Coronary artery (tissue), 2 donors: Measurements from ENCODE around the gene PSMA3.
A peak's percentile ranks its signal among the peaks of the same experiment; 100 is the strongest.

Source experiments
- DNase-seq: peaks from one replicate; pipeline ENCODE4 v3.0.0-alpha.2; 2017; ENCODE audit warnings: low spot score
- H3K27ac ChIP-seq, 2 donors: fragments of 200-600 bp; sonication (generic); one replicate each; pipeline ENCODE4 v1.5.1; 2016 to 2019
- H3K4me3 ChIP-seq: fragments of 200-600 bp; sonication (generic); 2 replicates; pipeline ENCODE4 v1.5.1; 2016; ENCODE audit warnings: mild to moderate bottlenecking, moderate library complexity
- TF ChIP-seq, protein P1 (sequence below): fragments of 200-600 bp; sonication (generic); IDR thresholded peaks from one replicate; pipeline ENCODE4 v1.5.1; 2019; ENCODE audit warnings: antibody characterized with exemption

Gene PSMA3

DNA sequence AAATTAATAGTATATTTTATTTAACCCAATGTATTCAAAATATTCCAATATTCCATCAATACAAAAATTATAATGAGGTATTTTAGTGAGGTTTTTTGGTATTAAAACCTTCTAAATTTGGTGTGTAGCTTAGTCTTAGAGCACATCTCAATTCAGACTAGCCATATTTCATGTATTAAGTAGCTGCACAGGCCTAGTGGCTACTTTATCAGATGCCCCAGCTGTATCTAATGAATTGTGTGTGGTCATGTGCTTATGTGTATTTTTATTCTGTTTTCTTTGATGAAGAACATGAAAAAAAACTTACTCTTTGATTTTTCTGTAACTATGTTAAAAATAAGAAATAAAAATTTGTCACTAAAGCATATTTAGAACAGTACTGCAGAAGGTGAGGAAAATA is 31.5 kb upstream of the PSMA3 start:
- no peak overlapping the region for H3K4me3 ChIP-seq
- DNase-seq, result no peak
- H3K27ac ChIP-seq, result no peak overlapping the region
- TF ChIP-seq, protein P1, sequence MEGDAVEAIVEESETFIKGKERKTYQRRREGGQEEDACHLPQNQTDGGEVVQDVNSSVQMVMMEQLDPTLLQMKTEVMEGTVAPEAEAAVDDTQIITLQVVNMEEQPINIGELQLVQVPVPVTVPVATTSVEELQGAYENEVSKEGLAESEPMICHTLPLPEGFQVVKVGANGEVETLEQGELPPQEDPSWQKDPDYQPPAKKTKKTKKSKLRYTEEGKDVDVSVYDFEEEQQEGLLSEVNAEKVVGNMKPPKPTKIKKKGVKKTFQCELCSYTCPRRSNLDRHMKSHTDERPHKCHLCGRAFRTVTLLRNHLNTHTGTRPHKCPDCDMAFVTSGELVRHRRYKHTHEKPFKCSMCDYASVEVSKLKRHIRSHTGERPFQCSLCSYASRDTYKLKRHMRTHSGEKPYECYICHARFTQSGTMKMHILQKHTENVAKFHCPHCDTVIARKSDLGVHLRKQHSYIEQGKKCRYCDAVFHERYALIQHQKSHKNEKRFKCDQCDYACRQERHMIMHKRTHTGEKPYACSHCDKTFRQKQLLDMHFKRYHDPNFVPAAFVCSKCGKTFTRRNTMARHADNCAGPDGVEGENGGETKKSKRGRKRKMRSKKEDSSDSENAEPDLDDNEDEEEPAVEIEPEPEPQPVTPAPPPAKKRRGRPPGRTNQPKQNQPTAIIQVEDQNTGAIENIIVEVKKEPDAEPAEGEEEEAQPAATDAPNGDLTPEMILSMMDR, result no peak

DNA sequence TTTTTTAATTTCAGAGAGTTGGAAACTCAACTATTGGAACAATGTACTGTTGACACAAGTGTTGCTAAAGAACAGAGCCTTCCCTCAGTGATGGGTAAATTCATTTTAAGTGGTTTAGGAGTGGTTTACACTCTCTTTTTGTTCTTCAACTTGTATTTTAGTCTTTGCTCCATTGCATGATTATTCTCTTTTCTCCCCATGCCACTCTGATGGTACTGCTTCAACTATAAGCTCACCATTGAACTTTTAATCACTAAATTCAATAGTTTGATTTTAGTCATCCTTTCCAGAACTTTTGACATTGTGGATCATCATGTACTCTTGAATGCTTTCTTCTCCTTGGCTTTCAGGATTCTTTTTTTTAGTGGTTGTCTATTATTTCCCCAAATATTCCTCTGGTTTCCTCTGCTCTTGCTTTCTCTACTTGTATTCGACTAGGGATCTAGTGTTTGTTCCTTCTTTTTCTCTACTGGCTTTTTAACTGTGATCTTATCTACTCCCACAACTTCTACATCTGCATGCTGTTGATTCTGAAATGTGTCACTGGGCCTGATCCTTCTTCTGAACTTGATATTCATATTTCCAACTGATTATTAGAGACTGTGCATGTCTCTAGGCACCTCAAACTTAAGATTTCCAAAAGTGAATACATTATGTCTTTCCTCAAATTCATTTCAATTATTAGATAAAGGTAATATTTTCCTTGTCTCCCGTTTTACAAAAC is 29.3 kb upstream of the PSMA3 start:
- Histone ChIP-seq H3K4me3 (no peak overlapping the region), H3K27ac (no peak overlapping the region)
- no peak for DNase-seq
- TF ChIP-seq, protein P1, result no peak

DNA sequence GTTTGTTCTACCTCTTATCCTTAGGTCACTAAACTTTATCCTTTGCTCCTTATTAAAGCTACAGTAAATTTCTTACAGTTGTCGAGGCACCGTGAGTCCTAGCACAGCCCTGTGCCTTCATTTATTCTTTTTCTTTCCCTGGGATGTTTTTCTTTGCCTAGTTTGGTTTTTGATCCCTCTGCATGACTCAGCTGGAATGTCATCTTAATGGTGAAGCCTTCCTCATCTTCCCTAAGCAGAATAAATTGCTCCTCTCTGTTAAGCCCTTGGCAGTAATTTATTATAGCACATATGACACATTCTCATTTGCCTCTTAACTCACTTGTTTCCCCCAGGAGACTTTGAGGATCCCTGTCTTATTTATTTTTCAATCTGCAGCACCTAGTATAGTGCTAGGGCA is 28.1 kb upstream of the PSMA3 start:
- no peak for DNase-seq
- Histone ChIP-seq H3K4me3 (no peak overlapping the region), H3K27ac (no peak overlapping the region)
- TF ChIP-seq, protein P1, result no peak

DNA sequence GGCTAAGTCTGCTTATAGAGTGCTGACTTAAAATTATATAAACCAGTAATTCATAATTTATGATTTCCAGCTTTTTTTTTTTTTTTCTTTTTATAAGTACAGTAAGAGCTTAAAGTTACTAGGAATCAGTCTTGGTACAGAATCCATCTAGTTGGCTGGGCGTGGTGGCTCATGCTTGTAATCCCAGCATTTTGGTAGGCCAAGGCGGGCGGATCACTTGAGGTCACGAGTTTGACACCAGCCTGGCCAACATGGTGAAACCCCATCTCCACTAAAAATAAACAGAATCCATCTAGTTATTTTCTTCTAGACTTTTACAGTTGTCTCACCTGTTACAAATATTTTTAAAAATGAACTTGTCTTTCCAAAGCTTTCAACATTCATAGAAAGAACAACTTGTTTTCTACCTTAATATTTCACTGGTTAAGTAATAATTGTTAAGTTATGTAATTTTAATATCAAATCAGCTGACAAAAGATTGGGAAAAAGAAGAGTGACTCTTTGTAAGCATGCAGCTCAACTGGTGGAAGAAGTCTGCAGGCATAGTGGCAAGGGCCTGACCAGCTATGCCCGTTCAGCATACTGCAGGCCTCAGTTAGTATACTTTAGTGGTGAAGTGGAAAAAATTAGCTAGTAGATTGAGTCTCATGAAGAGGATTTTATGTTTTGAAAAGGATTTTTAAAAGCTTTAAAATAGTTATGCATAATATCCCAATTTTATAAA is 17.4 kb upstream of the PSMA3 start:
- TF ChIP-seq, protein P1, result no peak
- DNase-seq, result no peak
- H3K27ac ChIP-seq, result no peak overlapping the region
- H3K4me3 ChIP-seq, result no peak overlapping the region

DNA sequence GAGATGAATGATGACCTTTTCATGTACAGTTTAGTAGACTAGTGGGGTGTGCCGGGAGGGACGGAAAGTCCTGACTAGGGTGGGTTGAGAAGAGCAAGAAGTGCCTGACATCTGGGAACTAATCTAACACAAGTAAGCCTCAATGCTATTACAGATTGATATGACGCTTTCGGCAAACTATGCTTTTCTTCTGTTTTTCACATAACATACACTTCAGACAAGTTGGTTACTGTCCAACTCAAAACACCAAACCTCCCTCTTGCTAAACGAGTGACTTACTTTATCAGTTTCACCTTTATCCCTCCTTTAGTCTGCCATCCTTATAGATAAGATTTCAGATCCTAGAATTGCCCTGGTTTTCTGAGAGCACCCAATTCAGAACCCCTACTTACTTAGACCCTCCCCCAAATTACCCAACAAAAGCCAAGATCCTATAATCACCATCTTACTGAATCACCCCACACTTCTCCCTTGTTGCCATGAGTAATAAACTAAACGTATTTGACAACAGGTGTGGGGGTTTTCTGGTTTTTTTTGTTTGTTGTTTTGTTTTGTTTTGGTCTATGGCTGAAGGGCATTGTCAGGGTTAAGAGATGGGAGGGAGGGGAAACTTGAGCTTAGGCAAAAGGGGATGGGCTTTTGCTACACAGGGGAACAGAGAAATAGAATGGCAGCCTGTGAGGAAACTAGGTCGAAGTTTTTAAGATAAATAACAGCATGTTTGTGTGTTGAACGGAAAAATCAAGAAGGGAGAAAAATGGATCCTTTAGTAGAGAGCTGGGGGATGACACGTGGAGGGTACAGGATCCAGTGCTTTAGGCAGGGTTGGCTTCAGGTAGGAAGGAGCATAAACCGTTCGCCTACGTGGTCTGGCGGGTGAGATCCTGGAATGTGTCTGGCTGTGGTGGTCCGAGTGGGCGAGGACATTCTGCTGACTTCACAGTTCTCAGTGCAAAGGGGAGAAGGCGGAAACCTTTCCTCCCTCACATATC is 6.1 kb upstream of the PSMA3 start:
- no peak for DNase-seq
- TF ChIP-seq, protein P1, result no peak
- Histone ChIP-seq H3K27ac (peak overlapping the region; percentile 81), H3K4me3 (peak overlapping the region; percentile 75)

DNA sequence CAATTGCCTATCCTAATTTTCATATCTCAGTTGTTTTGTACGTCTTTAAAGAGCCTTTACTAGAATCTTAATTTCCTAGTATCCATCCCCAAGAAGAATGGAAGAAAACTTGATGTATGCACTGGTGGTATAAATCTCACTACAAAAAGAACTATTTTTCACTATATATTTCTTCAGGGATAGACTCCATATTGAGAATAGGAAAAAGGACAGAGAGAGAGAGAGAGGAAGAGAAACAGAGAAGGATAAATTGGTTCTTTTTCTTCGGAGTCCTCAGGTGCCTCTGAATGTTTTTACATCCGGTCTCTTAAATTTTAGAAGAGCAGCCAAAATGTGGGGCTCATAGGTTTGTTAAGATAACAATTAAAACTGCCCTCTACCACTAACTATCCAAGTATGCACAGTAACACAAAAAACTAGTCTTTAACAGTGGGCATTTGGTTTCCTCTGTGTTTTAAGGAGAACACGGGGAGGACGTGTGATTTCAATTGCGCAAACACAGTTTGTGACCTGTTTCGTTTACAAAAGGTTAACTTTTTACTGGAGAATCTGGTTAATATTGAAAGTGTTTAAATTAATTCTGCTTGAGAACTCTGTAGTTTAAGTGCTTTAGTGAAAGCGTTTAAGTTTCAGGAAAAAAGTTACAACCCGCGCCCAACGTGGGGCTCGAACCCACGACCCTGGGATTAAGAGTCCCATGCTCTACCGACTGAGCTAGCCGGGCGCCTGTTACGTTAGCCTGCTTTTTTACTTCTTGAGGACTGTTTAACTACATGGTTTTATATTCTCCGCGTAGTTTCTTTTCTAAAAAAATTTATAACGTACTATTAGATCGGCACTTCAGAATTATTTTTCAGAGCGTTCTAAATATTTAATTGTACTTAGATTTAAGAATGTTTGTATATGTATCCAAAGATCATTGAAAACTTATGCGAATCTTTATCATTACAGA is 5.1 kb upstream of the PSMA3 start:
- H3K27ac ChIP-seq, result peak overlapping the region; percentile 81
- DNase-seq, result peak; percentile 82
- H3K4me3 ChIP-seq, result peak overlapping the region; percentile 75
- TF ChIP-seq, protein P1, result no peak
